HG02678 (cell line): ENCODE results near the gene CD80.
A peak's percentile ranks its signal among the peaks of the same experiment; 100 is the strongest.
"Not testable (repeated sequence)": the region's sequence is repeated elsewhere in the genome, so short reads cannot be mapped to it uniquely, and the experiment has no call there.

ENCODE experiments used
- ATAC-seq: cut with Tn5 transposase; IDR thresholded peaks from one replicate; pipeline ENCODE4 v1.9.1; 2021; ENCODE audit warnings: mild to moderate bottlenecking, moderate library complexity; ENCODE audit not compliant: unreplicated experiment

CD80 gene

DNA sequence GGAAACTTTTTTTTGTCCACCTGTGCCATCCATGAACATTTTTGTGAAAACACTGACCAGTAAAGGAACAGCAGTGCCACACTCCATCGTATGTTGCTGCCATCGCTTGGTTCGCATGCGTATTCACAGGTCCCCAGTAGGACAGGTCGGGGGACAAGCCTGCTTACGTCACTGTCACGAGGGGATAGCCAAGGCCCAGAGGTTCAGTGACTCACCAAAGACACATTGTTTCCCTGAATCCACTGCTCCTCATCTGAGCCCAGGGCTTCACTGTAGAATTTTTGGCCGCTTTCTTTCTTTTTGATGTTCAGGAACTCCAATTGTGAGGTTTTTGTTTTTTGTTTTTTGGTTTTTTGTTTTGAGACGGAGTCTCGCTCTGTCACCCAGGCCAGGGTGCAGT, 25.8 kb upstream of the CD80 start:
- no peak for ATAC-seq

- ATAC-seq, result peak; percentile 37
Measured at GRCh38 chr3:119582178-119582577, 22.8 kb upstream of the CD80 start.

DNA sequence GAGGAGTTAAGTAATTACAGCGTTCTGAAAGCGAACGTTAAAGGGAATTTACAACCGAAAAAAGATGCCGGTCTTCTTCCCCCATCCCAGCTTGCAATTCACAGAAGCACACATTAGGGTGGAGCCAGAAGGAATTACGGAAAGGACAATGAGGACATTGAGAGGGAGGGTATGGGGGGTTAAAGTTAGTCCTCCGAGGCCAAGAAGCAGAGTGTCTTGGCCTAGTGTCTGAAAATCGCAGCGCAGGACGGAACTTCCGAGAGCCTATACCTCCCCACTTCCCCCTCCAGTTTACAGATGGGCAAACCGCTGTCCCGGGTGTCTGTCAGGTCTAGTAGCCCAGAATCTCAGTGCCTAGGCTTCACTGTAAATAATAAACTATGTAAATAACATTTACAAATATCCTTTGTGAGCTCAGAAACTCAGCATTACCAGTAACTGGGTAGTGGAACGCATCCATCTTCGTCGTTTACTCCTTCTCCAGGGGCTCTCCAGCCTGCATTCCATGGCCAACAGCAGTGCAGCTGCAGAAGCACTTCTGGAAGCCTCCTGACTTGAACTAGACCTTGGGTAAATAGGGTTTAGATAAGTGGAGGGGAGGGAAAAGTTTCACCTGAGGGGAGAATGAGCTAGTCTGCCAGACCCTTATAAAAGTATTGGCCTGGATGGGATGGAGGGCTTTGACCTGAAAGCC, 20.8 kb upstream of the CD80 start:
- peak; percentile 74 for ATAC-seq

DNA sequence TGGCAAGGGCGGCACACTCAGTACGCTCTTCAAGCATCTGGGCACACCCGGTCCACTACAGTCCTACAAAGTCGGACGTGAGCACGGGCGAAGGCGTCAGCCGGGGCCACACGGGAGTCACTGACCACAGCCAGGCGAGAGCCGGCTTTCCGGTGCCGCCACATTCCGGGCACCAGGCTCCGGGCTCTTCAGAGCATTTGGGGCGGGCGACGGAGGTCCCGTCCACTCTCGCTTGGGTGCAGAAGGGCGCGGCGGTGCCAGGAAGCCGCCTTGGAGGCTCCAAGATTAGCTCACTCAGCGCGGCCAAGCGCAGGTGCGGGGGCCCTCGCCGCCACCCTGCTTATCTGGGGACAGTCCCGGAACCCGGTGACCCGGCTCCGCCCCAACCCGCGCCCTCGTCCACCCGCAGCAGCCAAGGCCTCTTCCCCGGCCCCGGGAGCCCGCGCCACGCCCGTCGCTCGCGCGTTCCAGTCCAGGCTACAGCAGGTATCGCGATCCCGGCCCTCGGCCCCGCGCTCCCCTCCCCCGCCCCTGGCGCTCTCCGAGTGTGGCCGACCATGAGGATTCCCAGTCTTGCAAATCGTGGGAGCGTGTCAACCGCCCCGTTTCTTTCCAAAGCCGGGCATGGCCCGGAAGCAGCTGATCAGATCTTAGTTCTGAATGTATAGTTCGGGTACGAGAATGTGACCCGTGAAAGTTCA, 20.1 kb upstream of the CD80 start, which contains the start of gene ADPRH:
Gene ADPRH, plus strand, starts transcription at position 127 of the 701 bp plus-strand sequence. CDS start 2,678 bp downstream, outside the sequence.
- ATAC-seq, result peak; percentile 58

DNA sequence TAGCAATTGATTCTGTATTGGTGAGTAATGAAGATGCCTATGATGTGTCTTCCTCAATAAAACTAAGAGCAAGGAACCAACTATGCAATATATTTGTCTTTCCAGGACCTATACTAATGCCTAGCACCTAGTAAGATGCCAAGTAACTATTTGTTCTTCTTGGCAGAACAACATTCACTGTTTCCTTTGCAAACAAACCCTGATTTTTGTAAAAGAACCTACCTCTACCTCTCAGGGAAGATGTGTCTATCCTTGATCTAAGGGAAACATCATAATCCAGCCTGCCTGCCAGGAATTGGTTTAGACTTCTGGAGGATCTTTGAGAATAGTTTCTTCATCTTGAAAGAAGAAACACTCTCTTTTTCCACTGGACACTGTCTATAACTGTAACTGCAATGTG, 16.1 kb upstream of the CD80 start:
- no peak for ATAC-seq

GRCh38 chr3:119571688-119572087, 12.3 kb upstream of the CD80 start:
- ATAC-seq, result no peak

- no peak for ATAC-seq
Measured at GRCh38 chr3:119571230-119571629, 11.8 kb upstream of the CD80 start.

GRCh38 chr3:119570229-119570628, 10.8 kb upstream of the CD80 start:
- ATAC-seq, result peak; percentile 56

DNA sequence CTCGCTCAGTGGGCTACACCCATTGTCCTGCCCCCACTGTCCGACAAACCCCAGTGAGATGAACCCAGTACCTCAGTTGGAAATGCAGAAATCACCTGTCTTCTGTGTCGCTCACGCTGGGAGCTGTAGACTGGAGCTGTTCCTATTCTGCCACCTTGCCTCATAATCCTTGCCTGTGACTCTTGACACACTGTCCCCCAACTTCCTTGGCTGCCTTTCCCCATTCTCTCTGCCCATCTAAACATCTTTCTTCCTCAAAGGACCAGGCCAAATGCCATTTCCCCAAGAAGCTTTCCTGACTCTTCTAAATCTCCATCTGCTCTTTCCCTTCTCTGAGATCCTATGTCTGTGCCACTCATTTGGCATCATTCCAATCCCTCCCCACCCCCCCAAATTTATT, 9.7 kb upstream of the CD80 start:
- ATAC-seq, result no peak

DNA sequence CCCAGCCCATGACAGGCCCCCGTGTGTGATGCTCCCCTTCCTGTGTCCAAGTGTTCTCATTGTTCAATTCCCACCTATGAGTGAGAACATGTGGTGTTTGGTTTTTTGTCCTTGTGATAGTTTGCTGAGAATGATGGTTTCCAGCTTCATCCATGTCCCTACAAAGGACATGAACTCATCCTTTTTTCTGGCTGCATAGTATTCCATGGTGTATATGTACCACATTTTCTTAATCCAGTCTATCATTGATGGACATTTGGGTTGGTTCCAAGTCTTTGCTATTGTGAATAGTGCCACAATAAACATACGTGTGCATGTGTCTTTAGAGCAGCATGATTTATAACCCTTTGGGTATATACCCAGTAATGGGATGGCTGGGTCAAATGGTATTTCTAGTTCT, 3.9 kb upstream of the CD80 start:
- ATAC-seq, result not testable (repeated sequence)

DNA sequence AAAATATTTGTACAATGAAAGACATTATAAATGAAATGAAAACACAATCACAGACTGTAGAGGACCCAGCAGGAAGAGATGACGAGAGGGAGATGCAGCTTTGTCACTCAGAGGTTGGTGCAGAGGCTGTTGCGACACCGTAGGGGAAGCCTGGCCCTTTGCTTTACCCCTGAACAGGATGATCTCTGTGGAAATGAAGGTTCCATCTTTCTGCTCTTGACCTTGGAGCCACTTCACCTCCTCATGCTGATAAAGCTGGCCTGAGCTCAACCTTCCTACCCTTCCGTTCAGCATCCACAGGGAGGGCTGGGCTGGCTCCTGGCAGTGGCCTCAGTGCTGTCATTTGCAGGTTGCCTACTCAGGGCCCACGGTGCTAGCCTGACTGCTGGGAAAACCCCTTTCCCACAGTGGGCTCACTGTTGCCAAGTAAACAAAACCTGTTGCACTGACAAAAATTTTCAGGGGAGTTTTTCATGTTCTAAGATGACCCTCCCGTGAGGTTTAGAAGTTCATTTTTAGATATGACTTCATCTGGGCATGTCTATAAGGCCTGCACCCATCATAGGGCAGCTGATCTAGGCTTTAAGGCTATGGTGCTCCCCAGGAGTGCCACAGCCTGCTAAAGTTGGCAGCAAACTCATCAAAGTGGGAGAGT, 3.0 kb upstream of the CD80 start:
- ATAC-seq, result peak; percentile 72

GRCh38 chr3:119560160-119560559, 746 bp upstream of the CD80 start:
- ATAC-seq, result no peak

DNA sequence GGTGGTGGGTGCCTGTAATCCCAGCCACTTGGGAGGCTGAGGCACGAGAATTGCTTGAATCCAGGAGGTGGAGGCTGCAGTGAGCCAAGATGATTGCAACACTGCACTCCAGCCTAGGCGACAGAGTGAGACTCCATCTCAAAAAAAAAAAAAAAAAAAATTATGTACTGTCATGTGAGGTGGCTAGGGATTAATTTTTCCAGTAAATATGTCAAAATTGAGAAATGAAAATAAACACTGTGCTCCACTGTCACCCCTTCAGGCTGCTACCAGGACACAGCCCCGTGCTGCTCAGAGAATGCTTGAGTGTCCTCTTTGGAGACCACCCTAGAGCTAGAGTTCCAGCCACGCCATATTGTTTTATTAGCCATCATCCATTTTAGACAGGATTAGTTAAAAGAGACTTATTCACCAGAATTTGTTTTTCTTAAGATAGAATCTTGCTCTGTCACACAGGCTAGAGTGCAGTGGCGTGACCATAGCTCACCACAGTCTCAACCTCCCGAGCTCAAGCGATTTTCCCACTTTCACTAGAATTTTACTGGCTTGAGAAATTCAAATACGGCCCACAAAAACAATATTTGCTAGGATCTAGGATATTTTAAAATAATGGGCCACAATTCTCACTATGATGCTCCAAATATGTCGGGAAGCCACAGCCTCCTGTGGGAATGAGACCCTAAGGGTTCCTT, 642 bp downstream of the CD80 start:
- ATAC-seq, result no peak

- no peak for ATAC-seq
Measured at GRCh38 chr3:119557877-119558269, 1.5 kb downstream of the CD80 start.

DNA sequence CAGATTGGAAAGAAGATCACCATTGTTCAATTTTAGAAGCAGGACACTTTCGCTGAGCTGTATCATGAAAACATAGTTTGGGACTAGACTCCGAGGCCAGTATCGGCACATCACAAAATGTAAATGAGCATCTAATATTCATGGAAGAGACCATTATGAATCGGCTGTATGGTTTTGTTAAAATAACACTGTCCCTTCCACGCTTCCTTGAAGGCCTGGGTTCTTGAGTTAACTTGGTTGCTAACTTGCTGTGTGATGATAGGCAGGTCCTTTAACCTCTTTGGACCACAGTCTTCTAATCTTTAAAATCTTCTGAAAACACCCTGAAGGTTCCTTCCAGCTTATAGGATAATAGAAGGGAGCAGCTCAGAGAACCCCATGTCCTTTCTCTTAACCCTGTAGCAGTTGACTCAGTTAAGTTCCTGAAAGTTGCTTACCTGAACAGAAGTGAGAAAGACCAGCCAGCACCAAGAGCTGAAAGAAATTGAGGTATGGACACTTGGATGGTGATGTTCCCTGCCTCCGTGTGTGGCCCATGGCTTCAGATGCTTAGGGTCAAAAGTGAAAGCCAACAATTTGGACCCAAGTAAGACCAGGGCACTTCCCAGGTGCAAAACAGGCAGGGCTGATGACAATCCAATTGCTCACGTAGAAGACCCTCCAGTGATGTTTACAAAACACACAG, 2.1 kb downstream of the CD80 start:
- no peak for ATAC-seq

DNA sequence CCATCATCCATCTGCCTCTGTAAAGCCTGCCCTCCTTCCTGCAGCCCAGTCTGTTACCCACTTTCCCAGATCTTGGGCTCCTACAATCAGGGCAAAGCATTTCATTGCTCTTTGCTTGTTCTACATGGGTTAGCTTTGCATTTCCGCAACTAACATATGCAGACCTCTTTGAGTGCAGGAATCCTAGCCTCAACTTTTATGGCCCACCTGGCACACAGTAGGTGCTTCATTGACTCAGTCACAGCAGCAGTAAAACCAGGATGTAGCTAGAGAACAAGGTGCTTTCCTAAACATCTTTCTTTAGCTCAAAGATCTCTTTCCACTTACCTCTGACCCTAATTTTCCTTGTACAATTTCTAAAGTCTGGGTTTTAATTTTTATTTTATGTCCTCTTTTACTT, 3.5 kb downstream of the CD80 start:
- no peak for ATAC-seq

DNA sequence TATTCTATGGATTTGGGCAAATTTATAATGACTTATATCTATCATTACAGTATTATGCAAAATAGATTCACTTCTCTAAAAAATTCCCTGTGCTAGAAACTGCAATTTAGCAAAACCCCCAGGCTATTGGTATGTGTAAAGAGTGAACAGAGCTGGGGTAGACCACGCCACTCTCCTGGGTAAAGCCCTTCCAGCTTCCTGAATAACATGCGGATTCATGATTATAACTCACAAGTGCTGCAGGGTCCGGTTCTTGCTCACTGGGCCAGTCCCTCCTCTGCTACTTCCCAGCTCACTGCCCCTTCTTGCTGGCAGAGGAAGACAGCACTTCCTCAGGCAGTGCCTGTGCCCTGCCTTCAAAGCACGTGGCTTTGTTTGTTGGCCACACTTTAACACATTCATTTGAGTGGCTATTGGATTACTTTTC, 4.1 kb downstream of the CD80 start:
- ATAC-seq, result no peak

- no peak for ATAC-seq
Measured at GRCh38 chr3:119553823-119554415, 5.5 kb downstream of the CD80 start.

DNA sequence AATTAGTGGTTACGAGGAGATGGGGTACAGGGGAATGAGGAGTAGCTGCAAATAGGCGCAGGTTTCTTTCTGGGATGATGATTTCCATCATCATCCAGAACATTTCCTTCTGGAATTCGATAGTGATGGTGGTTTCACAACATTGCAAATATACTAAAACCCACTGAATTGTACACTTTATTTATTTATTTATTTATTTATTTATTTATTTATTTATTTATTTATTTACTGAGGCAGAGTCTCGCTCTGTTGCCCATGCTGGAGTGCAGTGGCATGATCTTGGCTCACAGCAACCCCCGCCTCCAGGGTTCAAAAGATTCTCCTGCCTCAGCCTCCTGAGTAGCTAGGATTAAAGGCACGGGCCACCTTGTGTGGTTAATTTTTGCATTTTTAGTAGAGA, 6.5 kb downstream of the CD80 start:
- not testable (repeated sequence) for ATAC-seq

GRCh38 chr3:119551598-119551997, 7.8 kb downstream of the CD80 start:
- no peak for ATAC-seq
